ENCODE results near the gene CHRND.

Gene CHRND

DNA sequence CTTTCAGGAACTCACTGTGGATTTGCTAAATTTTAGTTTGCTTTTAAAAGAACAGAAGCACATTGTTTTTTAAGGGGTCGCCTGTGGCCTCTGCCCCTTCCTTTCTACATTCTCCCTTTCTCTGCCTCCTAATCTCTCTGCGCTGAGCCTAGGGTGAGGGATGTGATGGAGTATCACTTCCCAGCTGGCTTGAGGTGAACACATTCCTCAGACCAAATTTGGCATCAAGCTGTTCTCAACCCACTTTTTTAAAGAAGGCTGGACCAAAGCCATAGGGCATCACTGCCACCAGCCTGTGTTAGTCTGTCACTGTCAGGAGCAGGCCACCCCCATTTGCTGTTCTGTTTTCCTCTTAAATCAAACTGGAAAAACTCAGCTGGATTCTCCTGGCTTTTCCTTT lies 51.9 kb downstream of the CHRND start:
- no peak for DNase-seq

DNA sequence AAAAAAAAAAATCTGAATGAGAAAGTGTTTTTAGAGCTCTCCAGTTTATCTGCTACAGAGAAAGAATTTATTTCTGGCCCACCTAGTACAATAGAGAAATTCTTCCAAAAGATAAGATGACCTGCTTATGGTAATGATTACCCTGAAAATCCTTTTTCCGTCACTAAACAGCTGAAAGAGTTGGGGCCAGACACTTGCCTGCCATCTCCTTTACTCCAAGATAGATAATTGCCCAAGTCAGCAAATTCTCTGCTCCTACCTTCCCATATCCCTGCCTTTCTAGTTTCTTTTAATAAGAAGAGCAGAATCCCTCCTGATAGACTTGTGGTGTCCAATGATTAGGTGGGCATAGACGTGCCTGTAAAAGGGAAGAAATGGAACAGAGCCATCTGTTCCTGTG lies 52.7 kb downstream of the CHRND start:
- no peak for DNase-seq

DNA sequence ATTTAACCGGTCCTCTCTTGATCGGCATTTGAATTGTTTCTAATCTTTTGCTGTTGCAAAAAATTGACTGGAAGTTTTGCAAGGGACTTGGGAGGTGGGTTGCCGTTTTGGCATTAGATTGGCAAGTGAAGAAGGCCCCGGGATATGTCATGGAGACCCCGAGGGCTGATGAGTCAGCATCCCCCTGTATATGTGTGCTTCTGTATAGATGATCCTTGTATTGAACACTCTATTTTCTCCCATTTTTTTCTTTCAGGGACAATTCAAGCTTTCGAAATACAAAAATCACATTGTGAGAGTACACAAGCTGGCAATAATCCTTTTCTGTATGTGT lies 54.7 kb downstream of the CHRND start:
- DNase-seq: no peak

DNA sequence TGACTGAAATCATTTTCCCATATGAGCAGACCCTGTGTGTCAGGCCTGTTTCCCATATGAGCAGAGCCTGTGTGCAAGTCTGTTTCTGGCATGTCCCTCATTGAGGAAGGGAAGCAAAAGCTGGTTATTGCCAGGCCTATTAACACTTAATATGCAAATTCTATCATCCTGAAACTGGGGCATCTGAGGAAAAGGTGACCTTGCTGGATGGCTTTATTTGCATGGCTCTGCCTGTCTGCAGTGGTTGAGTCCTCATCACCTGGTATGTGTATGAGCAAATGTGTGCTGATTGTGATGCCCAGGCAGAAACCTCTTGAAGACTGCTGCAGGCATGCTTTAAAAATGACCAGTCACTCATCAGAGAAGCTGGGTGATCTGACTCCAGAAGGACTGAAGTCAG lies 55.8 kb downstream of the CHRND start:
- no peak for DNase-seq

DNA sequence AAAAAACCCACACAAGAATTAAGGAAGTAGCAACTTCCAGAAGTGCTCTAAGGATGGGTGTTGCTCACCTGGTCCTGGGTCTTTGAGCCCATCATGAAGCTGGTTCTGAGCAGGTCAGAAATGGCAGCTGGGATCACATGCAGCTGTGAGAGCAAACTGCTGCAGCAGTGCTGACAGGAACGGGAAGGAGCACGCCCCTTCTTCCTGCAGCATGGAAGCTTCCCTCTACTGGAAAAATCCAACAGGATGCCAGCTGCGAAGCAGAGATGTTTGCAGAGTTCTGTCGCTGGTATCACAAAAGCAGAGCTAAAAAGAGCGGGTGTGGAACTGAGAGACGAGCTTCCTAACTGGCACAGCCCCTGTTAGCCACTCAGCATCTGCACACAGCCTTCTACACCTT lies 58.3 kb downstream of the CHRND start:
- DNase-seq: no peak
